MM.1S (cell line): ENCODE measurements around the gene ITPRID1.

Experiments used
- CTCF ChIP-seq: fragments of 300-600 bp; sonication (generic); IDR thresholded peaks from 2 replicates; pipeline ENCODE4 v1.5.1; 2016; ENCODE audit warnings: antibody characterized with exemption, low read length, mixed read lengths
- EZH2 ChIP-seq: fragments of 300-600 bp; sonication (generic); optimal IDR thresholded peaks from 2 replicates; pipeline ENCODE3; 2017; ENCODE audit warnings: low read depth, mild to moderate bottlenecking, antibody characterized with exemption, low read length, mixed read lengths
- EZH2phosphoT487 ChIP-seq: fragments of 300-600 bp; sonication (generic); IDR thresholded peaks from 2 replicates; pipeline ENCODE4 v1.6.1; 2018; ENCODE audit warnings: antibody characterized with exemption, low read length

GRCh38 chr7:31707089-31707488 lies 193.2 kb downstream of the ITPRID1 start:
- TF ChIP-seq EZH2 (no peak), CTCF (no peak), EZH2phosphoT487 (no peak)
